Mesangial cell (primary cell): ENCODE measurements around the gene MLF2. TPM values are rescaled to one million over a fixed set of nuclear protein-coding genes. Genes with fewer than 3 reads are reported as not detected.

ENCODE experiments used
- total RNA-seq: library from RNA; depleted of rRNA; stranded (reverse); fragments of >200 nt; gene quantifications from 2 replicates; pipeline ENCODE4 v1.2.3, GENCODE V29; 2015

Gene MLF2, protein sequence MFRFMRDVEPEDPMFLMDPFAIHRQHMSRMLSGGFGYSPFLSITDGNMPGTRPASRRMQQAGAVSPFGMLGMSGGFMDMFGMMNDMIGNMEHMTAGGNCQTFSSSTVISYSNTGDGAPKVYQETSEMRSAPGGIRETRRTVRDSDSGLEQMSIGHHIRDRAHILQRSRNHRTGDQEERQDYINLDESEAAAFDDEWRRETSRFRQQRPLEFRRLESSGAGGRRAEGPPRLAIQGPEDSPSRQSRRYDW
- total RNA-seq, result 231 and 260 TPM in 2 replicates

DNA sequence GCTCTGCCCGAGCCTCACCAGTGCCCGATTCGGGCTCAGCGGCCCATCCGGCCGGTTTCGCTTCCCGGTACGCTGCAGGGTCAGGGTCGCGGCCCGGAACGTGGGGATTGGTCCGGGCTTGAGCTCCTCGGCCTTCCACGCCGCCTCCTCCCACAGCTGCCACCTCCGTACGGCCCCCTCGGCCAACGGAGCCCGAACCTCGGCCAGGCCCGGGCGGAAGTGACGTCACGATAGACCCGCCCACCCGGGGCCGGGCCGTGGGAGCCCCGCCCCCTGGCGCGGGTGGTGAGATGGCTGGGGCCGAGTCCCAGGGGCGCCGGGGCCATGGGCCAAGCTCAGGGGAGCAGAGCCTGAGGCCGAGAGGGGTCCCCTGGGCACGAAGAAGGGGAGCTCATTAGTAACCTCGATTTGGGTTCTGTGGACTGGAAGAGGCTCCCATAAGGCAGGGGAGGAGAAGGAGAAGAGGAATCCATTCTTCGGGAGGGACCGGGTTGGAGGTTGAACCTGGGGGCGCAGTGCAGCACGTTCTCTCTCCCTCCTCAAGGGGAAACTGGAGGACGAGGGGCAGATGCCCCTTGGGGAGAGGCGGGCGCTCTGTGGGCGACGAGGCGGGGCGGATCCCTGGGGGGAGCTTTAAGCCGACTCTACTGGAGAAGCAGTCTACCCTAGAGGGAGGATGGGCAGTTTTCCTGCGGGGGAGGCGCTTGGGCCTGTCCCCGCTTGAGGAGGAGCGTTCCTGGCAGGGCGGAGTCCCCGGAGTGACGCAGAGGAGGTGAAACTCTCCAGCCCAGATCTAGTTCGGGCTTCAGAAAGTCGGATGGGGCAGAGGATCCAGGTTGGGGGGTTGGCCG lies at the start of gene MLF2:
TSS of gene MLF2 (minus strand) at position 221 of the 851 bp plus-strand sequence. CDS start 807 bp downstream, outside the sequence.

GRCh38 chr12:6788972-6789924 lies 36.3 kb upstream of the MLF2 start, which contains the start of gene CD4:
CD4 (plus strand) TSS chr12:6789528; CDS start chr12:6800139, 10,611 bp downstream.

GRCh38 chr12:6772331-6772695 lies 19.4 kb upstream of the MLF2 start, which contains the start of gene LAG3:
LAG3 (plus strand) TSS chr12:6772520; CDS start chr12:6772853, 333 bp downstream.

DNA sequence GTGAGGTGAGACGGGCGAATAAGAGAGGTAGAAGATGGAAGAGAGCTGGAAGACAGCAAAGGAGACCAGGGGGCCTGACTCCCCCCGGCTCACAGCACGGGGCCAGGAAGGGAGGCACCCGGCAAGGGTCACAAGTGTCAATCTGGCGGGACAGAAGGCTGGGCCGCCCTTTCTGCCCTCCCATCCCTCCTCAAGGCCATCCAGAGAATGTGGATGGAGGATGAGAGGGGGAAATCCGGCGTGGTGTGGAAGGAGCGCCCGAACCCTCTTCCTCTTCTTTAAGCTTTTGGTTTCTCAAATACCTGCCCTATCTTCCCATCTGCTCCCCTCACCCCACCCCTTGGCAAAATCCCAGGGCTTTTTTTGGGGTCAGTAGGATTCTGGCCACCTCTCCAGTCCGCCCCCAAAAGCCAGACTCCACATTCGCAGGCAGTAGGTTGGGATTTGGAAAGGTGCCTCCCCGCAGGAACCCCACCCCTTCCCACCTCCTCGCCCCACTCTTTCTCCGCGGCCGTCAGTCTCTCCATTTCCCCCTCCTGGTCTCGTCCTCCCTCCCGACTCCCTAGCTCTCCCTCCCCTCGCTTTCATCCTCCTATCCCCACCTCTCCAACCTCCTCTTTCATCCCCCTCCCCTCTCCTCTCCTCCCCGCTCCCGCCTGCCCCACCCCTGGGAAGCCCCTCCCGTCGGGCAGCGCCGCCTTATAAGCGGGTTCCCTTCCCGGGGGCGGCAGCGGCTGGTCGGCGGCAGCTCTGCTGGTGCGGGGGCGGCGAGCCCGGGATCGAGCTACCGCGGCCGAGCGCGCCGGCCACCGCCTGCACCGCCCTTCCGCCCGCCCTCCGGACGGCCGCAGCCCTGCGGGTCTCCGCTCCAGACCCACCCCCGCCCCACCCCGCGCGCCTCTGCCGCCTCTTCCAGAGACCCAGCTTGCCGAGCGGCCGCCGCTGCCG lies 13.0 kb upstream of the MLF2 start, which contains the start of gene PTMS:
TSS of gene PTMS (plus strand) at position 730 of the 948 bp plus-strand sequence. CDS start 343 bp downstream, outside the sequence.

GRCh38 chr12:6723607-6724408 lies 29.1 kb downstream of the MLF2 start, which contains the start of gene COPS7A:
COPS7A (plus strand) TSS chr12:6724046; CDS start chr12:6724657, 611 bp downstream.

DNA sequence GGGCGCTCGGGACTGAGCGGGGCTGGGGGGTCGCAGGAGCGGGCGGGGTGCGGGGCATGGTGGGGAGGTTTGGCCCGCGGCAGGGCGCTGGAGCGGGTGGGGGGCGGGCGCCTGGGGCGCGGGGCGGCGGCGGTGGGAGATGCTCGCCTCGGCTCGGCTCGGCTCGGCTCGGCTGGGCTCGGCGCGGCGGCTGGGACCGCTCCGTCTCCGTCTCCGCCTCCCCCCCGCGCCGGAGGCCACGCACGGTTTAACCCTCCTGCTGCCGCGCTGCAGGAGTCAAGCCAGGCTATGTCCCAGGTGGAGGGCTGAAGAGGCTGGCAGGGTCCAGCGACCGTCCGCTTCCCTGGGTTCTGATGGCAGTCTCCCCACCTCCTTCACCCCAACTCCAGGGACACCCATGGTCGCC lies 52.3 kb downstream of the MLF2 start, which contains the start of gene PIANP:
TSS of gene PIANP (minus strand) at position 170 of the 406 bp plus-strand sequence. CDS start 2,754 bp downstream, outside the sequence.

Other genes with a start within 250 kb of the MLF2 start
- gene GAPDH, start 218.6 kb downstream of the MLF2 start, total RNA-seq, result 5,203 and 7,437 TPM in 2 replicates
- 8.1 and 13.4 TPM in 2 replicates for gene IFFO1, start 197.1 kb downstream of the MLF2 start, total RNA-seq
- 28.6 and 36.3 TPM in 2 replicates for gene NOP2, start 184.8 kb downstream of the MLF2 start, total RNA-seq
- 236 and 412 TPM in 2 replicates for gene CHD4, start 145.8 kb downstream of the MLF2 start, total RNA-seq
- gene LPAR5, start 117.2 kb downstream of the MLF2 start, total RNA-seq, result 2.1 and 3.0 TPM in 2 replicates
- gene ACRBP, start 105.7 kb downstream of the MLF2 start, total RNA-seq, result 0.49 and 8.7 TPM in 2 replicates
- 14.5 and 50.5 TPM in 2 replicates for gene ING4, start 90.0 kb downstream of the MLF2 start, total RNA-seq
- 28.8 and 35.1 TPM in 2 replicates for gene ZNF384, start 63.8 kb downstream of the MLF2 start, total RNA-seq
- gene PIANP, start 52.3 kb downstream of the MLF2 start, total RNA-seq, result 0.16 and 2.9 TPM in 2 replicates
- 68.1 and 78.1 TPM in 2 replicates for gene COPS7A, start 29.1 kb downstream of the MLF2 start, total RNA-seq
- 115 and 146 TPM in 2 replicates for gene PTMS, start 13.2 kb upstream of the MLF2 start, total RNA-seq
- gene LAG3, start 19.4 kb upstream of the MLF2 start, total RNA-seq, result under 0.01 and 0.13 TPM in 2 replicates
- gene CD4, start 36.4 kb upstream of the MLF2 start, total RNA-seq, result 0.33 and 1.3 TPM in 2 replicates
- 0.33 and 3.7 TPM in 2 replicates for gene GPR162, start 68.7 kb upstream of the MLF2 start, total RNA-seq
- gene P3H3, start 75.3 kb upstream of the MLF2 start, total RNA-seq, result 46.9 and 49.6 TPM in 2 replicates
- 0.51 and 1.5 TPM in 2 replicates for gene GNB3, start 87.8 kb upstream of the MLF2 start, total RNA-seq
- gene CDCA3, start 98.1 kb upstream of the MLF2 start, total RNA-seq, result 7.2 and 171 TPM in 2 replicates
- gene USP5, start 99.0 kb upstream of the MLF2 start, total RNA-seq, result 62.2 and 84.6 TPM in 2 replicates
- gene TPI1, start 114.4 kb upstream of the MLF2 start, total RNA-seq, result 569 and 954 TPM in 2 replicates
- gene SPSB2, start 120.2 kb upstream of the MLF2 start, total RNA-seq, result 13.9 and 18.4 TPM in 2 replicates
- 7.5 and 11.8 TPM in 2 replicates for gene LRRC23, start 151.7 kb upstream of the MLF2 start, total RNA-seq
- gene ENO2, start 161.4 kb upstream of the MLF2 start, total RNA-seq, result 16.0 and 17.5 TPM in 2 replicates
- gene ATN1, start 174.8 kb upstream of the MLF2 start, total RNA-seq, result 34.4 and 55.0 TPM in 2 replicates
- gene RNU7-1, start 190.7 kb upstream of the MLF2 start, total RNA-seq, result not detected in 2 replicates
- 147 and 190 TPM in 2 replicates for gene C12orf57, start 190.9 kb upstream of the MLF2 start, total RNA-seq
- 9.6 and 21.9 TPM in 2 replicates for gene PTPN6, start 198.2 kb upstream of the MLF2 start, total RNA-seq
- gene PHB2, start 217.5 kb upstream of the MLF2 start, total RNA-seq, result 391 and 420 TPM in 2 replicates
- gene EMG1, start 217.8 kb upstream of the MLF2 start, total RNA-seq, result 26.1 and 66.8 TPM in 2 replicates